Neural progenitor cell (in vitro differentiated cells): Measurements from ENCODE around the gene SHROOM3. TPM values are rescaled to one million over a fixed set of nuclear protein-coding genes. Genes with fewer than 3 reads are reported as not detected.

Experiments
- DNase-seq: peaks from one replicate; pipeline ENCODE4 v3.0.0-alpha.2; 2016; ENCODE audit warnings: low spot score
- H2AFZ ChIP-seq: fragments of 200-600 bp; sonication (generic); replicated peaks from 2 replicates; pipeline ENCODE4 v1.6.1; 2016; ENCODE audit warnings: antibody characterized with exemption
- H3F3A ChIP-seq: fragments of 200-600 bp; sonication (generic); 2 replicates; pipeline ENCODE4 v1.6.1; 2016; ENCODE audit warnings: antibody characterized with exemption, low read depth
- H3K27ac ChIP-seq: fragments of 200-600 bp; sonication (generic); 2 replicates; pipeline ENCODE4 v1.5.1; 2016; ENCODE audit warnings: mild to moderate bottlenecking
- H3K27me3 ChIP-seq: fragments of 200-600 bp; sonication (generic); 2 replicates; pipeline ENCODE4 v1.6.1; 2016; ENCODE audit warnings: mild to moderate bottlenecking, moderate library complexity
- H3K36me3 ChIP-seq: fragments of 200-600 bp; sonication (generic); 2 replicates; pipeline ENCODE4 v1.5.1; 2016
- H3K4me1 ChIP-seq: fragments of 200-600 bp; sonication (generic); 2 replicates; pipeline ENCODE4 v1.6.1; 2016; ENCODE audit warnings: mixed run types
- H3K4me2 ChIP-seq: fragments of 200-600 bp; sonication (generic); 2 replicates; pipeline ENCODE4 v1.6.1; 2016
- H3K4me3 ChIP-seq: fragments of 200-600 bp; sonication (generic); 2 replicates; pipeline ENCODE4 v1.5.1; 2016
- H3K79me2 ChIP-seq: fragments of 200-600 bp; sonication (generic); 2 replicates; pipeline ENCODE4 v1.6.1; 2016; ENCODE audit warnings: low read depth
- H3K9ac ChIP-seq: fragments of 200-600 bp; sonication (generic); 2 replicates; pipeline ENCODE4 v1.6.1; 2016
- H3K9me3 ChIP-seq: fragments of 200-600 bp; sonication (generic); 2 replicates; pipeline ENCODE4 v1.5.1; 2016; ENCODE audit warnings: low read depth
- H4K20me1 ChIP-seq: fragments of 200-600 bp; sonication (generic); 2 replicates; pipeline ENCODE4 v1.6.1; 2016; ENCODE audit warnings: low read depth
- H3K27ac Mint-ChIP-seq: 3 replicates; pipeline ENCODE4 v1.8.0; 2021; ENCODE audit warnings: mixed read lengths
- H3K27me3 Mint-ChIP-seq: 2 replicates; pipeline ENCODE4 v1.8.0; 2022; ENCODE audit warnings: low read depth, mild to moderate bottlenecking, inconsistent platforms, moderate library complexity, mixed read lengths; ENCODE audit not compliant: insufficient read depth
- H3K36me3 Mint-ChIP-seq: 3 replicates; pipeline ENCODE4 v1.8.0; 2021; ENCODE audit warnings: mixed read lengths
- H3K4me1 Mint-ChIP-seq: 3 replicates; pipeline ENCODE4 v1.8.0; 2021; ENCODE audit warnings: mixed read lengths
- H3K4me3 Mint-ChIP-seq: 3 replicates; pipeline ENCODE4 v1.8.0; 2021; ENCODE audit warnings: mild to moderate bottlenecking, moderate library complexity, mixed read lengths
- H3K9me3 Mint-ChIP-seq: 3 replicates; pipeline ENCODE4 v1.8.0; 2020; ENCODE audit warnings: mixed read lengths
- CTCF ChIP-seq: fragments of 200-600 bp; sonication (generic); IDR thresholded peaks from 2 replicates; pipeline ENCODE4 v1.5.1; 2017; ENCODE audit warnings: antibody characterized with exemption, mild to moderate bottlenecking
- EZH2 ChIP-seq: fragments of 200-600 bp; sonication (generic); IDR thresholded peaks from 2 replicates; pipeline ENCODE4 v1.6.1; 2017; ENCODE audit warnings: antibody characterized with exemption, mild to moderate bottlenecking, moderate library complexity
- EZH2phosphoT487 ChIP-seq: fragments of 200-600 bp; sonication (generic); IDR thresholded peaks from 2 replicates; pipeline ENCODE4 v1.6.1; 2017; ENCODE audit warnings: antibody characterized with exemption
- total RNA-seq: library from RNA; depleted of rRNA; stranded (reverse); fragments of >200 nt; gene quantifications from 2 replicates; pipeline ENCODE4 v1.2.3, GENCODE V29; 2015; ENCODE audit warnings: low replicate concordance

The SHROOM3 gene
- total RNA-seq, 1 donor from 2014 or later = 36.6 TPM

GRCh38 chr4:76458825-76459224, 23.8 kb downstream of the SHROOM3 start:
- H3K27ac ChIP-seq = peak overlapping the region; percentile 100
- H2AFZ ChIP-seq = no peak overlapping the region
- peak overlapping the region; percentile 78 for H3K4me3 Mint-ChIP-seq

GRCh38 chr4:76459291-76459723, 24.3 kb downstream of the SHROOM3 start:
- no peak for TF ChIP-seq EZH2phosphoT487
- TF ChIP-seq EZH2 = no peak
- TF ChIP-seq CTCF = no peak
- peaks cover 51% of the 10 kb centered on the region for H3K9me3 Mint-ChIP-seq
- peak overlapping the region; percentile 79 for H3K4me2 ChIP-seq
- H3K27me3 ChIP-seq = no peaks in the 10 kb centered on the region
- peaks cover 38% of the 10 kb centered on the region for H3K4me1 ChIP-seq
- no peaks in the 10 kb centered on the region for H4K20me1 ChIP-seq
- H3K27ac ChIP-seq = peak overlapping the region; percentile 100
- peaks cover 86% of the 10 kb centered on the region for H3K79me2 ChIP-seq
- H3K9ac ChIP-seq = peak overlapping the region; percentile 63
- no peak overlapping the region for H2AFZ ChIP-seq
- peak overlapping the region; percentile 78 for H3K4me3 Mint-ChIP-seq
- H3K4me1 Mint-ChIP-seq = peaks cover 53% of the 10 kb centered on the region
- DNase-seq = peak; percentile 97
- H3K4me3 ChIP-seq = peak overlapping the region; percentile 39
- H3F3A ChIP-seq = peaks cover 57% of the 10 kb centered on the region
- peak overlapping the region; percentile 99 for H3K27ac Mint-ChIP-seq
- H3K36me3 Mint-ChIP-seq = peaks cover 43% of the 10 kb centered on the region
- peaks cover 7% of the 10 kb centered on the region for H3K27me3 Mint-ChIP-seq
- H3K9me3 ChIP-seq = peaks cover 25% of the 10 kb centered on the region
- H3K36me3 ChIP-seq = peaks cover 21% of the 10 kb centered on the region

More at GRCh38 chr4:76458825-76459224, 23.8 kb downstream of the SHROOM3 start:
- H3K9me3 ChIP-seq = peaks cover 20% of the 10 kb centered on the region
- H3K27me3 ChIP-seq = no peaks in the 10 kb centered on the region
- peaks cover 38% of the 10 kb centered on the region for H3K4me1 ChIP-seq
- no peaks in the 10 kb centered on the region for H4K20me1 ChIP-seq
- H3K27me3 Mint-ChIP-seq = peaks cover 7% of the 10 kb centered on the region
- H3K36me3 Mint-ChIP-seq = peaks cover 41% of the 10 kb centered on the region
- H3K4me1 Mint-ChIP-seq = peaks cover 53% of the 10 kb centered on the region
- H3K79me2 ChIP-seq = peaks cover 86% of the 10 kb centered on the region
- H3K4me2 ChIP-seq = peak overlapping the region; percentile 79
- TF ChIP-seq CTCF = no peak
- TF ChIP-seq EZH2 = no peak
- no peak for TF ChIP-seq EZH2phosphoT487
- peak overlapping the region; percentile 39 for H3K4me3 ChIP-seq
- peaks cover 57% of the 10 kb centered on the region for H3F3A ChIP-seq
- H3K9me3 Mint-ChIP-seq = peaks cover 47% of the 10 kb centered on the region
- peak; percentile 95 for DNase-seq
- peak overlapping the region; percentile 99 for H3K27ac Mint-ChIP-seq
- peaks cover 16% of the 10 kb centered on the region for H3K36me3 ChIP-seq
- peak overlapping the region; percentile 63 for H3K9ac ChIP-seq

- no peak overlapping the region for H3K9ac ChIP-seq
- H2AFZ ChIP-seq = no peak overlapping the region
- DNase-seq = no peak
- TF ChIP-seq EZH2 (no peak), EZH2phosphoT487 (no peak), CTCF (no peak)
- H3K27me3 ChIP-seq = no peaks in the 10 kb centered on the region
- H3K9me3 Mint-ChIP-seq = peaks cover 56% of the 10 kb centered on the region
- H4K20me1 ChIP-seq = peaks cover 4% of the 10 kb centered on the region
- peaks cover 21% of the 10 kb centered on the region for H3K36me3 ChIP-seq
- H3K4me1 Mint-ChIP-seq = peaks cover 37% of the 10 kb centered on the region
- H3K4me3 Mint-ChIP-seq = no peak overlapping the region
- peaks cover 52% of the 10 kb centered on the region for H3K36me3 Mint-ChIP-seq
- H3K4me2 ChIP-seq = no peak overlapping the region
- peaks cover 26% of the 10 kb centered on the region for H3K9me3 ChIP-seq
- H3K79me2 ChIP-seq = peaks cover 87% of the 10 kb centered on the region
- peaks cover 30% of the 10 kb centered on the region for H3F3A ChIP-seq
- no peaks in the 10 kb centered on the region for H3K27me3 Mint-ChIP-seq
- no peak overlapping the region for H3K4me3 ChIP-seq
- peaks cover 36% of the 10 kb centered on the region for H3K4me1 ChIP-seq
- no peak overlapping the region for H3K27ac ChIP-seq
- no peak overlapping the region for H3K27ac Mint-ChIP-seq
These were observed 28.5 kb downstream of the SHROOM3 start for GRCh38 chr4:76463568-76463967.
